Choroid plexus epithelial cell (primary cell): ENCODE measurements around the gene CYTH1.
"Not testable (repeated sequence)": the region's sequence is repeated elsewhere in the genome, so short reads cannot be mapped to it uniquely, and the experiment has no call there.

Source experiments
- DNase-seq: peaks from one replicate; pipeline ENCODE4 v3.0.0-alpha.2; 2010; ENCODE audit warnings: low read depth
- H3K4me3 ChIP-seq: 2 replicates; pipeline ENCODE4 v1.5.1; 2011; ENCODE audit warnings: low read depth, mild to moderate bottlenecking, control low read depth, low read length, moderate library complexity
- TF ChIP-seq, protein P1 (sequence below): conservative IDR thresholded peaks from 2 replicates; pipeline ENCODE4 v1.5.1; 2011; ENCODE audit warnings: low read depth, mild to moderate bottlenecking, control low read depth, inconsistent platforms, low read length, moderate library complexity

Gene CYTH1

DNA sequence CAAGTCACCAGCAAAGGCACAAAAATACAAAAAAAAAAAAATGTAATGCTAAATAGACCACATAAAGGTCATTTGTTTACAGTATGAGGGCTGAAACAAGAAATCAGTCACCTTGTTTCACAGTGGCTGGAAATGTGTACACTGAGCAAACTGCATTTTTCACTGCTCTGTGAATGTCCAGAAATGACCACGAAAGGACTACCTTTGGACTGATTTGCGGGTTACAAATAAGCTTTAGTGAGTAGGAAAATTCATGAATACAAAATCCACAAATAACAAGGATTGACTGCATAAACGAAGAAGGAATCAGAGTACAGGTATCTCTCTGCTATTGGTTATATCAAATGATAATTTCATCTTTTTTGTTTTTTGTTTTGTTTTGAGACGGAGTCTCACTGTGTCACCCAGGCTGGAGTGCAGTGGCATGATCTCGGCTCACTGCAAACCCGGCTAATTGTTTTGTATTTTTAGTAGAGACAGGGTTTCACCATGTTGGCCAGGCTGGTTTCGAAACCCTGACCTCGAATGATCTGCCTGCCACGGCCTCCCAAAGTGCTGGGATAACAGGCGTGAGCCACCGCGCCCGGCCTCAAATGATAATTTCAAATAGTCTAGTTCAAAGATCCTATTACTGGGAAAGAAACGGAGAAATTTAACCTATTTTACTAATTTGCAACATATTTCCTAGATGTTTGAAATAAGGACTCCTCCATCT lies 30.5 kb downstream of the CYTH1 start:
- no peak overlapping the region for H3K4me3 ChIP-seq
- no peak for DNase-seq

DNA sequence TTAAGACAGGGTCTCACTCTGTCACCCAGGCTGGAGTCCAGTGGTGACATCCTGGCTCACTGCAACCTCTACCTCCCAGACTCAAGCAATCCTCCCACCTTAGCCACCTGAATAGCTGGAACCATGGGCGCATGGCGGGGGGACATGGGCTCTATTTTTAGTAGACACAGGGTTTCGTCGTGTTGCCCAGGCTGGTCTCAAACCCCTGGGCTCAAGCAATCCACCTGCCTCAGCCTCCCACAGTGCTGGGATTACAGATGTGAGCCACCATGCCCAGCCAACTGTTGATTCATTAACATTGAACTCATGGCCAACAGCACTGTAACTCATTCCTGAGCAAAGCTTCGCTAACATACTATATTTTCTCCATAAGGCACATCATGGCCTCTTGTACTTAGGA lies 31.1 kb downstream of the CYTH1 start:
- H3K4me3 ChIP-seq, DNase-seq: not testable (repeated sequence)

More for the DNA sequence above, 30.5 kb downstream of the CYTH1 start:
- TF ChIP-seq, protein P1, sequence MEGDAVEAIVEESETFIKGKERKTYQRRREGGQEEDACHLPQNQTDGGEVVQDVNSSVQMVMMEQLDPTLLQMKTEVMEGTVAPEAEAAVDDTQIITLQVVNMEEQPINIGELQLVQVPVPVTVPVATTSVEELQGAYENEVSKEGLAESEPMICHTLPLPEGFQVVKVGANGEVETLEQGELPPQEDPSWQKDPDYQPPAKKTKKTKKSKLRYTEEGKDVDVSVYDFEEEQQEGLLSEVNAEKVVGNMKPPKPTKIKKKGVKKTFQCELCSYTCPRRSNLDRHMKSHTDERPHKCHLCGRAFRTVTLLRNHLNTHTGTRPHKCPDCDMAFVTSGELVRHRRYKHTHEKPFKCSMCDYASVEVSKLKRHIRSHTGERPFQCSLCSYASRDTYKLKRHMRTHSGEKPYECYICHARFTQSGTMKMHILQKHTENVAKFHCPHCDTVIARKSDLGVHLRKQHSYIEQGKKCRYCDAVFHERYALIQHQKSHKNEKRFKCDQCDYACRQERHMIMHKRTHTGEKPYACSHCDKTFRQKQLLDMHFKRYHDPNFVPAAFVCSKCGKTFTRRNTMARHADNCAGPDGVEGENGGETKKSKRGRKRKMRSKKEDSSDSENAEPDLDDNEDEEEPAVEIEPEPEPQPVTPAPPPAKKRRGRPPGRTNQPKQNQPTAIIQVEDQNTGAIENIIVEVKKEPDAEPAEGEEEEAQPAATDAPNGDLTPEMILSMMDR: no peak

- no peak overlapping the region for H3K4me3 ChIP-seq
- peak; percentile 56 for DNase-seq
- TF ChIP-seq, protein P1: no peak
Measured at GRCh38 chr17:78748730-78749317, 33.2 kb downstream of the CYTH1 start.

GRCh38 chr17:78748048-78748729 lies 33.9 kb downstream of the CYTH1 start:
- TF ChIP-seq, protein P1: no peak
- H3K4me3 ChIP-seq: no peak overlapping the region
- DNase-seq: no peak

GRCh38 chr17:78747488-78747887 lies 34.6 kb downstream of the CYTH1 start:
- TF ChIP-seq, protein P1: no peak
- H3K4me3 ChIP-seq: no peak overlapping the region
- DNase-seq: no peak

DNA sequence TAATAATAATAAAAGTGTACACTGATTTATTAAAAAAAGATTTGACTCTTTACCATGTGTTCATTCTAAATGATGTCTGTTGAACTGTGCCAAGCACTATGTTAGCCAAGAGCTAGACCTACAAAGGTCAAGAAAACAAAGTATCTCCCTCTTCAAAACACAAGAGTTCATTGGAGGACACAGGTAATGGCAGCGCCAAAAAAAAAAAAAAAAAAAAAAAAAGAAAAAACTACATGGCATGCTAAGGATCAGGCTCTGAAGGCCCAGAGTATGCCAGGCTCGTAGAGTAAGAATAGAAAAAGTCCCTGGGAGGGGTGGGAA lies 35.2 kb downstream of the CYTH1 start:
- TF ChIP-seq, protein P1: no peak
- DNase-seq: no peak
- no peak overlapping the region for H3K4me3 ChIP-seq

DNA sequence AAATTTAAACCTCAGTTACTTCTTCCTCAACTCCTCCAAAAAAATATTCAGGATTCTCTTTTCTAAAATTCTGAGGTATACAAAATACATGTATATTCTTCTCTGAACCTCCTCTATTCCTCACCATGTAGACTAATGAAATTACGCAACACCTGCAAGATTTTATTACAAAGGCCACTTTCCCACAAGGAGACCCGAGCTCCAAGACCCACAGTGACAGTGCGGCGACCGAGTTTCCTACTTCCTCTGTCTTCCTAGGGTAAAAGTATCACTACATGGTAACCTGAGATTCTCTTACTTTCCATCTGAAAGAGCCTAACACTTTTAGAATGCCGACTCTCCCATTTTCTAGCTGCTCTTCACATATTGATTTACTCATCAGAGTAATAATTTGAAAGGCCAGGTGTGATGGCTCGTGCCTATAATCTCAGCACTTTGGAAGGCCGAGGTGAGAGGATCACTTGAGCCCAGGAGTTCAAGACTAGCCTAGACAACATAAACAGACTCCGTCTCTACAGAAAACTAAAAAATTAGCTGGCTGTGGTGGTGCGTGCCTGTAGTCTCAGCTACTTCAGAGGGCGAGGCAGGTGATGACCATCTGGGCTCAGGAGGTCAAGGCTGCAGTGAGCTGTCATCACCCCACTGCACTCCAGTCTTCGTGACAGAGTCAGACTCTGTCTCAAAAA lies 35.7 kb downstream of the CYTH1 start:
- H3K4me3 ChIP-seq: no peak overlapping the region
- TF ChIP-seq, protein P1: no peak
- no peak for DNase-seq
